HL-60 (cell line): ENCODE results near the gene RAE1.

Experiments
- DNase-seq, 2 experiments: peaks; one replicate each; pipeline ENCODE4 v3.0.0-alpha.2; 2010 to 2020; ENCODE audit warnings: low read depth in 1 of 2, low spot score in 1 of 2
- H3K27ac ChIP-seq: fragments of 250-450 bp; sonication (Bioruptor Pico); replicated peaks from 2 replicates; pipeline ENCODE4 v1.5.1; 2020; ENCODE audit warnings: mild to moderate bottlenecking, moderate library complexity
- H3K27me3 ChIP-seq: fragments of 250-450 bp; sonication (Bioruptor Pico); 2 replicates; pipeline ENCODE4 v1.5.1; 2021; ENCODE audit warnings: mild to moderate bottlenecking, moderate library complexity; ENCODE audit not compliant: insufficient read depth, poor library complexity, severe bottlenecking
- H3K4me3 ChIP-seq: replicated peaks from 2 replicates; pipeline ENCODE4 v1.5.1; 2011; ENCODE audit warnings: mild to moderate bottlenecking, control low read depth, low read length; ENCODE audit not compliant: insufficient read depth
- GABPA ChIP-seq: IDR thresholded peaks from 2 replicates; pipeline ENCODE4 v1.6.1; 2012; ENCODE audit warnings: low read depth
- POLR2AphosphoS5 ChIP-seq: IDR thresholded peaks from 2 replicates; pipeline ENCODE4 v1.6.1; 2012; ENCODE audit warnings: low read depth
- REST ChIP-seq: IDR thresholded peaks from 2 replicates; pipeline ENCODE4 v1.6.1; 2012; ENCODE audit warnings: low read depth; ENCODE audit not compliant: insufficient replicate concordance
- SPI1 ChIP-seq: IDR thresholded peaks from 2 replicates; pipeline ENCODE4 v1.6.1; 2012; ENCODE audit warnings: low read depth, mild to moderate bottlenecking, borderline replicate concordance
- TF ChIP-seq, protein P1 (sequence below): IDR thresholded peaks from one replicate; pipeline ENCODE4 v1.5.1; 2011; ENCODE audit warnings: low read length, control low read depth, inconsistent platforms; ENCODE audit not compliant: insufficient read depth

The RAE1 gene

GRCh38 chr20:57322476-57322875 lies 28.6 kb upstream of the RAE1 start:
- H3K4me3 ChIP-seq: no peak overlapping the region
- TF ChIP-seq POLR2AphosphoS5 (no peak), REST (no peak), SPI1 (no peak), GABPA (no peak)
- TF ChIP-seq, protein P1, sequence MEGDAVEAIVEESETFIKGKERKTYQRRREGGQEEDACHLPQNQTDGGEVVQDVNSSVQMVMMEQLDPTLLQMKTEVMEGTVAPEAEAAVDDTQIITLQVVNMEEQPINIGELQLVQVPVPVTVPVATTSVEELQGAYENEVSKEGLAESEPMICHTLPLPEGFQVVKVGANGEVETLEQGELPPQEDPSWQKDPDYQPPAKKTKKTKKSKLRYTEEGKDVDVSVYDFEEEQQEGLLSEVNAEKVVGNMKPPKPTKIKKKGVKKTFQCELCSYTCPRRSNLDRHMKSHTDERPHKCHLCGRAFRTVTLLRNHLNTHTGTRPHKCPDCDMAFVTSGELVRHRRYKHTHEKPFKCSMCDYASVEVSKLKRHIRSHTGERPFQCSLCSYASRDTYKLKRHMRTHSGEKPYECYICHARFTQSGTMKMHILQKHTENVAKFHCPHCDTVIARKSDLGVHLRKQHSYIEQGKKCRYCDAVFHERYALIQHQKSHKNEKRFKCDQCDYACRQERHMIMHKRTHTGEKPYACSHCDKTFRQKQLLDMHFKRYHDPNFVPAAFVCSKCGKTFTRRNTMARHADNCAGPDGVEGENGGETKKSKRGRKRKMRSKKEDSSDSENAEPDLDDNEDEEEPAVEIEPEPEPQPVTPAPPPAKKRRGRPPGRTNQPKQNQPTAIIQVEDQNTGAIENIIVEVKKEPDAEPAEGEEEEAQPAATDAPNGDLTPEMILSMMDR: no peak
- H3K27ac ChIP-seq: no peak overlapping the region
- peaks cover 5% of the 10 kb centered on the region for H3K27me3 ChIP-seq
- DNase-seq: no peak

DNA sequence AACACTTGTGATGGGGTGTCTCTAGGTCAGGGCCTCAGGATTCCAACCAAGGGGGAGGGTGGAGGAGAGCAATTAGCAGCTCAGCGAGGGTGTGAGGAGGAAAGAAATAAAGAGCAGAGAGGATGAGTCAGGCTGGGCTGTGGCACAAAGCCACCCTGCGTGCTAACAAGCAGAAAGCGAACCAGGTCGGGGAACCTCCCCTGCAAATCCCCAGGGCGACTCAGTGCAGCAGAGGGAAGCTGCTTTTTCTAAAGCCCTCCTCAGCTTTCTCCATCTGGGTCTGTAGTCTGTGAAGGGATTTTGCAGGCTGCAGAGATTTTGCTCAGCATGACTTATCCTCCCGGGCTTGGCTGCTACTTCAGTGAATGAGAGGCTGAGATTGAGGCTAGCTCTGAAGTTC lies 28.0 kb upstream of the RAE1 start:
- no peak for DNase-seq
- no peak overlapping the region for H3K4me3 ChIP-seq
- peaks cover 5% of the 10 kb centered on the region for H3K27me3 ChIP-seq
- no peak overlapping the region for H3K27ac ChIP-seq
- no peak for TF ChIP-seq GABPA
- TF ChIP-seq, protein P1: no peak
- no peak for TF ChIP-seq SPI1
- TF ChIP-seq POLR2AphosphoS5: no peak
- no peak for TF ChIP-seq REST

DNA sequence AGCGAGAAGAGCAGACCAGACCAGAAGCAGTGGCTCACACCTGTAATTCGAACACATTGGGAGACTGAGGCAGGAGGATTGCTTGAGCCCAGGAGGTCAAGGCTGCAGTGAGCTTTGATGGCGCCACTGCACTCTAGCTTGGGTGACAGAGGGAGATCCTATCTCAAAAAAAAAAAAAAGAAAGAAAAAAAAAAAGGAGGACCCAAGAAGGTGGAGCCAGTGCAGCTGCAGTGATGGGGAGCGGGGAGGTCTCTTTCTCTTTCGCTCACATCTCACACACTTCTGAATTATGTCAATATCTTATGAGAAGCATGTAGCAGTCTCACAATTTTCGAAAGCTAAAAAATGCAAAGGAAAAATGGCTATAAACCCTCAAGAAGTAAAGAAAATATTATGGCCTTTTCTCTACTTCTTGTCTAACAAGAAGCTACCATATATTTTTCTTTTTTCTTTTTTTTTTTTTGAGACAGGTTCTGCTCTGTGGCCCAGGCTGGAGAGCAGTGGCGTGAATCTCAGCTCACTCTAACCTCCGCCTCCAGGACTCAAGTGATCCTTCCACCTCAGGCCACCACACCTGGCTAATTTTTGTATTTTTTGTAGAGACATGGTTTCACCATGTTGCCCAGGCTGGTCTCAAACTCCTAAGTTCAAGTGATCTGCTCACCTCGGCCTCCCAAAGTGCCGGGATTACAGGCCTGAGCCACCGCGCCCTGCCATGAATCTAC lies 25.3 kb upstream of the RAE1 start:
- DNase-seq: no peak
- H3K27me3 ChIP-seq: peaks cover 5% of the 10 kb centered on the region
- no peak overlapping the region for H3K27ac ChIP-seq
- H3K4me3 ChIP-seq: no peak overlapping the region
- TF ChIP-seq, protein P1: no peak
- TF ChIP-seq REST (no peak), POLR2AphosphoS5 (no peak), SPI1 (no peak), GABPA (no peak)
